Large intestine (tissue), 3 donors: ENCODE measurements around the gene ARSB. TPM values are rescaled to one million over a fixed set of nuclear protein-coding genes. Genes with fewer than 3 reads are reported as not detected.
A peak's percentile ranks its signal among the peaks of the same experiment; 100 is the strongest.

Source experiments
- DNase-seq, 2 donors: peaks; one replicate each; pipeline versions ENCODE4 v3.0.0 to v3.0.0-alpha.2; 2013
- H3K27ac ChIP-seq: one replicate; pipeline ENCODE4 v1.5.1; 2013; ENCODE audit warnings: low read length
- H3K27me3 ChIP-seq: 2 replicates; pipeline ENCODE4 v1.6.1; 2013; ENCODE audit warnings: low read length; ENCODE audit not compliant: control insufficient read depth, insufficient read depth
- H3K36me3 ChIP-seq: 2 replicates; pipeline ENCODE4 v1.6.1; 2013; ENCODE audit warnings: low read length; ENCODE audit not compliant: control insufficient read depth, insufficient read depth
- H3K4me1 ChIP-seq: one replicate; pipeline ENCODE4 v1.6.1; 2013; ENCODE audit warnings: low read length; ENCODE audit not compliant: control insufficient read depth, insufficient read depth
- H3K4me3 ChIP-seq: one replicate; pipeline ENCODE4 v1.5.1; 2013; ENCODE audit warnings: low read length
- H3K9me3 ChIP-seq: one replicate; pipeline ENCODE4 v1.6.1; 2013; ENCODE audit warnings: mild to moderate bottlenecking, low read depth, low read length, moderate library complexity; ENCODE audit not compliant: control insufficient read depth
- WGBS: methylation state at CpG from one replicate; pipeline ENCODE4 v1.1.5; 2013; ENCODE audit warnings: low lambda C conversion rate; ENCODE audit not compliant: insufficient coverage; 5-methylcytosine and 5-hydroxymethylcytosine counted together
- polyA plus RNA-seq: library from polyadenylated mRNA; unstranded; fragments of 120-200 nt; gene quantifications from one replicate; pipeline ENCODE4 v1.2.1, GENCODE V29; 2013

ARSB gene
- polyA plus RNA-seq, 1 donor = 17.9 TPM

DNA sequence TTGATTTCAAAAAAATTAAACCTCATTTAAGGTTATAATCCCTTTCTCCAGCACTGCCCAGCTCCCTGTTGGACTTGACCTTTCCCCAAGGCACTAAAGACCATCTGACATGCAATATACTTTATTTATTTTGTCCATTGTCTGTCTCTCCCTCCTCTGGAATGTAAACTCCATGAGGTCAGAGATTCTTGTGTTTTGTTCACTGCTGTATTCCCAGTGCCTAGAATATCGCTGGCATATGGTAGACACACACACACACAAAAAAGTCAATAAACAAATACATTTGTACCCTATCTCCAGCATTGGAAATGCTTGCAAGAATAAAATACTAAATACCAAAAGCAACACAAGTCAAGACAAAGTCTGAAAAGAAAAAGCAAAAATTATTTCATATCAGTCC, 17.3 kb upstream of the ARSB start:
- peaks cover 2% of the 10 kb centered on the region for H3K27me3 ChIP-seq
- no peak for DNase-seq
- no peak overlapping the region for H3K4me3 ChIP-seq
- no peaks in the 10 kb centered on the region for H3K9me3 ChIP-seq
- no CpG with 5 or more reads among the region's 1 CpG for WGBS
- no peaks in the 10 kb centered on the region for H3K4me1 ChIP-seq
- H3K36me3 ChIP-seq = no peaks in the 10 kb centered on the region
- H3K27ac ChIP-seq = no peak overlapping the region

DNA sequence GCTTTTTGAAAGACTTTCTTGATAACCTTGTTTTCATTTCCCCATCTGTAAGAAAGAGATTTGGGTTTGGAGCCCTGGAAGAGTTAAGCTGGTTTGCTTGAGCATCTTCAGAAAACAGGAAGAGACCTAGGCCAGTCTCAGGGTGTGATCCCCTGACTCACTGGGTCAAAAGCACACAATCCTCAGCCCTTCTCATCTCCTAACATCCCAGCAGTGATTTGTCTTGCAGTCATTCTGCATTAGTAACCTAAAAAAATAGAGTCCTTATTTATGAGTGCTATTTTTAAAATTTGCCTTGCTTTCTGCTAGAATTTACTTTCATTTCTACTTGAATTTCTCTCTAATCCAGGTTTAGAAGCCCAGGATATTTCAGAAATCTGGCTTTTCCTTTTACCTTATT, 16.4 kb upstream of the ARSB start:
- Histone ChIP-seq H3K27me3 (peaks cover 2% of the 10 kb centered on the region), H3K4me3 (no peak overlapping the region), H3K4me1 (no peaks in the 10 kb centered on the region), H3K36me3 (no peaks in the 10 kb centered on the region), H3K27ac (no peak overlapping the region), H3K9me3 (no peaks in the 10 kb centered on the region)
- DNase-seq = no peak

DNA sequence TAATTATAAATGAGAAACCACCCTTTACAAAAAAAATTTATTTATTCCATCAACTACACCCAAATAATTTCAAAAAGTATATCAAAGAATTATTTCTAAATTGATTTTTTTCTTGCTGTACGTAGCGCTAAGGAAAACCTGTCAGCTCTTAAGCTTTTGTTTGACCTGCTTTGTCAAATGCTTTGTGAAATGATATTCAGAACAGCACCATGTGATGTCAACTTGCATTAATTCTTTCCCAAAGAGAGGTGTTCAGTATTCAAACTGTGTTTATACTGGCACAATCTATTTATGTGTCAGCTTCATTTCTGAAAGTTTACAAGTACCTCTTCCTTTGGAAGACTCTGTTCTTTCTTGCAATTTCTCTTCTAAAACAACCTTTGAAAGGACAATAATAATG, 12.0 kb upstream of the ARSB start:
- Histone ChIP-seq H3K36me3 (no peaks in the 10 kb centered on the region), H3K27me3 (no peaks in the 10 kb centered on the region), H3K4me3 (no peak overlapping the region), H3K4me1 (no peaks in the 10 kb centered on the region), H3K27ac (no peak overlapping the region), H3K9me3 (no peaks in the 10 kb centered on the region)
- WGBS = 83% methylated on average over 2 of the region's 2 CpGs
- no peak for DNase-seq

GRCh38 chr5:78995521-78996007, 10.5 kb upstream of the ARSB start:
- H3K36me3 ChIP-seq = no peaks in the 10 kb centered on the region
- H3K4me1 ChIP-seq = no peaks in the 10 kb centered on the region
- H3K27ac ChIP-seq = no peak overlapping the region
- WGBS = no CpG with 5 or more reads among the region's 2 CpGs
- no peaks in the 10 kb centered on the region for H3K9me3 ChIP-seq
- no peak overlapping the region for H3K4me3 ChIP-seq
- DNase-seq = no peak
- no peaks in the 10 kb centered on the region for H3K27me3 ChIP-seq

- no peaks in the 10 kb centered on the region for H3K36me3 ChIP-seq
- no peak overlapping the region for H3K4me3 ChIP-seq
- no peaks in the 10 kb centered on the region for H3K9me3 ChIP-seq
- no peak overlapping the region for H3K27ac ChIP-seq
- no peak for DNase-seq
- no peaks in the 10 kb centered on the region for H3K4me1 ChIP-seq
- H3K27me3 ChIP-seq = no peaks in the 10 kb centered on the region
Measured at GRCh38 chr5:78993165-78993564, 8.1 kb upstream of the ARSB start.

DNA sequence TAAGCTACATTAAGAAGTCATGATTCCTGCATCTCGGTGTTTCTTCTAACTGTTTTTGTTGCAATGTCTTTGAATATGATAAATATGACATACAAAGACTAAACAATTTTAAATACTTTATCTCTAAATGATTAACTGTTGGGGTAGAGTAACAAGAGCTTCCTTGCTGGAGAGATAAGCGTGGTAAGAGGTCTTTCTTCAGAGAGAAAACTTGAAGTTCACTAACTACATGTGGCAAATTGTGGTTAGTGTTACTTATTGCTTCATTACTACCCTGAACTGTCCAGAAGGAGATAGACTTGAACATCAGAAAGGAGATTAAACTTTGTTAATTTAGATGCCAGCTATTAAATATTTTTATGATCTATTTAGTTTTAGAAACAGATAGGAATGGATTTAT, 7.0 kb upstream of the ARSB start:
- no CpG with 5 or more reads among the region's 2 CpGs for WGBS

GRCh38 chr5:78989080-78989479, 4.0 kb upstream of the ARSB start:
- no peaks in the 10 kb centered on the region for H3K9me3 ChIP-seq
- no CpG with 5 or more reads among the region's 12 CpGs for WGBS
- no peak overlapping the region for H3K27ac ChIP-seq
- DNase-seq = no peak
- H3K27me3 ChIP-seq = no peaks in the 10 kb centered on the region
- H3K4me1 ChIP-seq = no peaks in the 10 kb centered on the region
- no peaks in the 10 kb centered on the region for H3K36me3 ChIP-seq
- H3K4me3 ChIP-seq = no peak overlapping the region

More for the DNA sequence above, 7.0 kb upstream of the ARSB start:
- no peaks in the 10 kb centered on the region for H3K36me3 ChIP-seq
- no peaks in the 10 kb centered on the region for H3K4me1 ChIP-seq
- no peaks in the 10 kb centered on the region for H3K27me3 ChIP-seq
- no peak for DNase-seq
- H3K27ac ChIP-seq = no peak overlapping the region
- no peaks in the 10 kb centered on the region for H3K9me3 ChIP-seq
- H3K4me3 ChIP-seq = no peak overlapping the region

DNA sequence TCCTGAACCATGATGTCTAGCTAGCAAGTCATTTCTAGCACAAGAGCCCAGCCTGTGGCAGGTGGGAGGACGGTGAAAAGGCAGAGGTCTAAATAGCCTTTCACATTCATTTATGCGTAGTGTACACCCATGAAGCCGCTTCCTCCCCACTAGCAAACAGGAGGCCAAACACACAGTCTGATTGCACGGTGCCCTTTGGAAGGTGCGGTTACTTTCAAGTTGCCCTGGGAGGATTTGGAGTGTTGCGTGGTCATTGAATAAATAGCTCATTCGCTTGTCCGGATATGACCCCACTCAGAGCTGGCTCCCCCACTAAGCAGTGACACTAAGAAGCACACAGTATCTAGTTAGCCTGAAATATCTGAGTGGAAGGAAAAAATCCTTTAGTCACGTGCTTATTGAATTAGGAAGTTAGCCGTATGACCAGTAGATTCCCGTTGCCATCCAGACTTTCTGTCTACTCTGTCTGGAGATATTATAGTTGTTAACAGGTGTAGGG, 664 bp upstream of the ARSB start:
- Histone ChIP-seq H3K4me1 (peaks cover 4% of the 10 kb centered on the region), H3K4me3 (peak overlapping the region; percentile 60), H3K9me3 (no peaks in the 10 kb centered on the region), H3K27ac (peak overlapping the region; percentile 90), H3K36me3 (no peaks in the 10 kb centered on the region), H3K27me3 (no peaks in the 10 kb centered on the region)
- DNase-seq = peak; percentile 43 to 70
- 0% methylated on average over 1 of the region's 11 CpGs for WGBS

- Histone ChIP-seq H3K36me3 (no peaks in the 10 kb centered on the region), H3K4me3 (peak overlapping the region; percentile 60), H3K4me1 (peaks cover 10% of the 10 kb centered on the region), H3K27ac (peak overlapping the region; percentile 90), H3K9me3 (no peaks in the 10 kb centered on the region), H3K27me3 (no peaks in the 10 kb centered on the region)
- no CpG with 5 or more reads among the region's 79 CpGs for WGBS
- peak; percentile 88 to 95 for DNase-seq
Measured at GRCh38 chr5:78984439-78985115, 533 bp downstream of the ARSB start.

DNA sequence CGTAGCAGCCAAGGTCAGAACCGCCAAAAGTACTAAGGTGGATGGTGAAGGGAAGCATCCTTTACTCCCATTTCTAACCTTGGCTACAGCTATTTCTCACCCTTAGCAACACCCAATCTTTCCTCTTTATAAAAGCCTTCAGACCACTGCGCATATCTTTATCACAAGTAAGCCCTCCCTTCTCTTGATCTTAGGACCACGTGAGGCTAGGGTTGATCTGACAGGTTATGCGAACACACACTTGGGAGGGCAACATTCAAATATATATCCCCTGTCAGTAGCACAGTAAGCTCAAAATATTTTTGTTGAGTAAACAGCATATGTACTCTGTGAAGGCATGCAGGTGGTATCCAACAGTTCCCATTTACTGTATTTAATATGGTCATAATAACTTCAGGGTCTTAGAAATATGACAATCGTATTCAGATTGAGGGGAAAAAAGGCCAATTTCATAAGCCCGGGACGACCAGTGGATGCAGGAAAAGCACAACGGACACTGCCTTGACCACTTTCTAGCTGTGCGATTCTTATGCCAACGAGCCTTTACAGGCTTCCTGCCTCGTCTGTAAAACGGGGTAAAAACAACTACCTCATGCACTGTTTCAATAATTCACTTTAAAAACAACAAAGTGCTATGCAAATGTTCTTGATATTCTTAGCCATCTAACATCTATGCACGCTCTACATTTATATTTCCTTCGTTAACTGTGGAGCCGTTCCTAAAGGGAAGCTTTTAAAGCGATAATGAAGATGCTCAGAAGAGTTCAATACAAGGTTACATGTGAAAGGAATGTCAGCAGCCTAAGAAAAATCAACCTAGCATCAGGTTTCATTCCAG, 1.3 kb downstream of the ARSB start:
- peak in 1 of 2 donors; percentile 14 for DNase-seq
- H3K36me3 ChIP-seq = no peaks in the 10 kb centered on the region
- peak overlapping the region; percentile 90 for H3K27ac ChIP-seq
- 10% methylated on average over 2 of the region's 17 CpGs for WGBS
- peak overlapping the region; percentile 60 for H3K4me3 ChIP-seq
- no peaks in the 10 kb centered on the region for H3K9me3 ChIP-seq
- peaks cover 10% of the 10 kb centered on the region for H3K4me1 ChIP-seq
- no peaks in the 10 kb centered on the region for H3K27me3 ChIP-seq
